Activated CD8-positive, alpha-beta memory T cell treated with anti-CD3 and anti-CD28 coated beads, Interleukin-2, amount 50 U/mL, for 1 hour (primary cell): ENCODE data around the gene TMEM161A.
"Not testable (repeated sequence)": the region's sequence is repeated elsewhere in the genome, so short reads cannot be mapped to it uniquely, and the experiment has no call there.

Source experiments
- DNase-seq: peaks from one replicate; pipeline ENCODE4 v3.0.0-alpha.2; 2020; ENCODE audit errors: extremely low read depth

Gene TMEM161A

DNA sequence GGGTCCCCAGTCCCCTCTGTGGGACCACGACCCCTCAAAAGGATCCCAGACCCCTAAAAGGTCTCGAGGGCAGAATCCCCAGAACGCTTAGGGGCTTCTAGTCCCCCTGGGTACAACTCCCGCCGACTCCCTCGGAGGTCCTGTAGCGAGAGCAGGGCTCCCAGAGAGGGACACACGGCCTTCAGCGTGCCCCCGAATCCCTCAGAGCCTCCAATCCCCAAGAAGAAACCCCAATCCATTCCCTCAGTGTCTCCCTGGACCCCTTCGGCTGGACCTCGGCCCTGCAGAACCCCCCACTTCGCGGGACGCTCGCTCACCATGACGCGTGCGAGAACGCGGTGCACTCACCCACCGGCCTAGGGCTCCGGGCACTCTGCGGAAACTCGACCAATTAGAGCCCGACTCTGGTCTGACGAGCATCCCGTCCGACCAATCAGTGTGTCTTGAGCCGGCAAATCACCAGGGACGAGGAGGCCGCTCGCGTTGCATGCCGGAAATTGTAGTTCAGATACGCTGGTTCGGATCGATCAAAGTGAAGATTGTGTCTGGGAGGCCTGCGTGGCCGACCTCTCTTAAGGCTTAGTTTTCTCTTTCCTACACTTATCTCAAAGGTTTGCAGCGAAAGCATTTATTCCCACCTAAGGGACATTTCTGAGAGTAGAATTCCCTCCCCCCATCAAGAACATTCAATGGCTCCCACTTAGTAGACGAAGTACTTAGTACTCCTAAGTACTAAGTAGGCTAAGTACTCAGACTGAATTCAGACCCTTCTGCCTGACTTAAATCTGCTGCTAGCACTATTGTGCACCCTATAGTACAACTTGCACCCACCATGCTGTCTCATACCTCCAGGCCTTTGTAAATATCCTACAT is at the start of gene TMEM161A:
TMEM161A (minus strand) TSS at position 370 of the 873 bp plus-strand sequence; CDS start at position 320, 50 bp downstream.
- peak; percentile 89 for DNase-seq

DNA sequence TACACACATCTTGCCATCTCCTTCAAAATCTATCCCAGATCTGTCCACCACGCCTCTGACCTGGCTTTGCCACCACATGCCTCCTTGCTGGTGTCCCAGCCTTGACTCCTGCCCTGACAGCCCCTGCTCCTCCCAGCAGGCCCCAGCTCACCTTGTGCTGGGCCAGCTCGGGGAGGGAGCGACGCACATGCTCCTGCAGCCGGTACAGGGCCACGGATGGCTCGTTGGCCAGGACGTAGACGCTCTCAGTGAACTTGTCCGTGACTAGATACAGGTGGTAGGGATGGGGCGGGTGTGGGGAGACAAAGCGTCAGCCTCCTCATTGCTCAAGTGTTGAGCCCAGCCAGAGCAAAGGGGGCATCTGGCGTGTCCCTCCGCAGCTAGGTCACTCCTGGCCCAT is 48.5 kb upstream of the TMEM161A start:
- DNase-seq: no peak

DNA sequence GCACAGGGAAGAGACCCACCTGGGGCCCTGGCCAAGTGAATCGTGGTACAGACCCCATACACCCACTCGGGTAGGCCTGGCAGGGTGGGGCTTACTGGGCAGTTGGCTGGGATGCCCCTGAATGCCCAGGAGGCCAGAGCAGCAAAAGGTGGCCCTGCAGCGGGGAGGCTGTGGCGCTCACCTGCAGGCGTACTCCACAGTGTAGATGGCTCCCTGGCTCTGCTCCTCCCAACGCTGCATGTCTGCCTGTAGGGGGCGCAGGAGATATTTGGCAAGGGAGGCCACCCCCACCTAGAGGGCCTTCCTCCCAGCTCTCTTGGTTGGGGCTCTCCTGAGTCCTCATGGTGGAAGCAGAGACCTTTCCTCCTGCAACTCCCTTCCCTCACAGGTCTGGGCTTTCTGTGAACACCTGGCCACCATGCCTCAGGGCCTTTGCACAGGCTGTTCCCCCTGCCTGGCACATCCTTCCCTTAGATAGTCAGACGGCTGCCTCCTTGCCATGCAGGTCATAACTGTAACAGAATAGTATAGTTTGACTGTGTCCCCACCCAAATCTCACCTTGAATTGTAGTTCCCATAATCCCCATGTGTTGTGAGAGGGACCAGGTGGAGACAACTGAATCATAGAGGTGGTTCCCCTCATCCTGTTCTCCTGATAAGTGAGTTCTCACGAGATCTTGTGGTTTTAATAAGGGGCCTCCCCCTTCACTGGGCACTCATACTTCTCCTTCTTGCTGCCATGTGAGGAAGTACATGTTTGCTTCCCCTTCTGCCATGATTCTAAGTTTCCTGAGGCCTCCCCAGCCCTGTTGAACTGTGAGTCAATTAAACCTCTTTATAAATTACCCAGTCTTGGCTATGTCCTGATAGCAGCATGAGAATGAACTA is 47.8 kb upstream of the TMEM161A start:
- DNase-seq: peak; percentile 32

DNA sequence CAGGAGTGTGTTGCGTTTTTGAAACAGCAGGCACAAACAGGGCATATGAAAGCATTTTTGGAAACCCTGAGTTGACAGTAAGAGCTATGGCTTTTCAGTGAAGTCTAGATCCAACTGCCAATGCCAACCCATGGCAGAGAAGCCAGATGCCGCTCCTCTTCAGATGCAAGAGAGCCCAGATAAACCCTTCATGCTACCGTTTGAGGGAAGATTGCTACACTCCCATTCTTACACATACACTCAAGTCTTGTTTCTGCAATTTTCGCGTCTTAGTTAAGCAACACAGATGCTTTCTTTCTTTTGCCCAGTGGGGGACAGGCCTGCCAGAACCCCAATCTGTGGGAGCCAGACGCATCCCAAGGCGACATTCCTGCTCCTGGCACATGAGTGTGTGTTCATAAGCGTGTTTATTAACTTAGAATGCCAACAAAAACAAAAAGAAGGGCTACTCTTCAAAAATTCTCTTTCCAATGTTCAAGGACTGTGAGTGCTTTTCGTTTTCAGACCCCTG is 43.3 kb upstream of the TMEM161A start:
- no peak for DNase-seq

DNA sequence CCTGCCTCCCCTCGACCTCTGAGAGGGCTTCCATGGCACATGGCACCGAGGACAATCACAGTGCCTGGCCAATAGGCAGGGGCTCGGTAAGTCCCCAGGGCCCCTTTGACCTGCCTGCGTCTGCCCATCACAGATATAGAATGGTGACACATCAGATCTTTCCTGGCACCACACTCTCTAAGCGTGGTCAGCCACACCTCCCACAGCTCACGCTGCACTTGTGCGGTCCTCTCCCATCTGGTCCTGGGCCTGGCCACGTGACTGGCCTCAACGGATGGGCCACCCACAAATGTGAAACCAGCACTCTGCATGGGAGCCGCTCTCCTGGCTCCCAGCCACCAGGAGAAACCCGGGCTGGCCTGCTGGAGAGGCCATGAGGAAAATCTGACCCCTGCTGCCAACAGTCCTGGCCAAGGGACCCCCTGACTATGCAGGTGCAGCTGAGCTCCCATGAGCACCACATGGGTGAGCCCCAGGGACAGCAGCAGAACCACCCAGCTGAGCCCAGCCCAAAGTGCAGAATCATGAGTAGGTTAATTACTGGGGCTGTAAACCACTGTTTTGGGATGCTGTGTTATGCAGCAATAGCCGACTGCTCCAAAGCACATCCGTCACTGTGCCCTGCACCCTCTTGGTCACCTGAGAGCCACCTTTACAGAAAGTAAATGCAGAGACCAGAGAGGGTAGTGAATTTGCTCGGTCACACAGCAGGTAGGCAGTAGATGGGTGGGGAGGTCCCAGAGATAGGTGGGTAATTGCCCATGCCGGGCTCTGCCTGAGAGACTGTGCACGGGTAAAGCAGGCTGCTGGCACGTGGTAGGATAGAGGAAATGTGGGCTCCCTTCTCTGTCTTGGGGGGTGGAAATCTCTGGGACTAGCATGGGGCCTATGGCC is 41.5 kb upstream of the TMEM161A start:
- no peak for DNase-seq

DNA sequence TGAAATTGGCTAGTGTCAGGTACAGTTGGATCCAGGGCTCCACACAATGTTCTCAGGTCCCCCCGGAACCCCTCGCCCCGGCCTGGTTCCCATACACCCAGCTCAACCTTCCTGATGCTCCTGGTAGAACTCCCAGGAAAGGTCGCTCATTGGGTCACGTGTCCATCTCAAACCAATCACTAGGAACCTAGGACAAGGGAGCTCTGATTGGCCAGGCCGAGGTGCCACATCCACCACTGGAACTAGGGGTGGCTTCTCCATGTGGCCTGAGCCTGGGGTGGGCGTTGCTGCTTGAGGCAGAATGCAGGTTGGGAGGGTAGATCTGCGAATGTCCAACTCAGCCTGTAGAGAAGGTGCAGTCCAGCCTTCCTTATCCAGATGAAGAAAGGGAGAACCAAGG is 38.7 kb upstream of the TMEM161A start:
- DNase-seq: no peak

DNA sequence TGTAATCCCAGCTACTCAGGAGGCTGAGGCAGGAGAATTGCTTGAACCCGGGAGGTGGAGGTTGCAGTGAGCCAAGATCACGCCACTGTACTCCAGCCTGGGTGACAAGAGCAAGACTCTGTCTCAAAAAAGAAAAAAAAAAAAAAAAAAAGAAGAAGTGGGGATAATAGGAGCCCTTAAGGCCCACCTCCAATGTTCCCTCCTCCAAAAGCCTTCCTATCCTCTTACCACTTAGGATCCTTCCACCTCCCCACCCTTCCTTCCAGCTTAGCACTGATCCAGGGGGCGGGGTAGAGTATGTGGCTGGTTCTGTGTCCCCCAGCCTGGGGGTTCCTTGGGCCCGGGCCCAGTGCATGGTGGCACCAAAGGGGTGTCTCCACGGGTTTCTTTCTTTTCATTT is 35.0 kb upstream of the TMEM161A start:
- not testable (repeated sequence) for DNase-seq

DNA sequence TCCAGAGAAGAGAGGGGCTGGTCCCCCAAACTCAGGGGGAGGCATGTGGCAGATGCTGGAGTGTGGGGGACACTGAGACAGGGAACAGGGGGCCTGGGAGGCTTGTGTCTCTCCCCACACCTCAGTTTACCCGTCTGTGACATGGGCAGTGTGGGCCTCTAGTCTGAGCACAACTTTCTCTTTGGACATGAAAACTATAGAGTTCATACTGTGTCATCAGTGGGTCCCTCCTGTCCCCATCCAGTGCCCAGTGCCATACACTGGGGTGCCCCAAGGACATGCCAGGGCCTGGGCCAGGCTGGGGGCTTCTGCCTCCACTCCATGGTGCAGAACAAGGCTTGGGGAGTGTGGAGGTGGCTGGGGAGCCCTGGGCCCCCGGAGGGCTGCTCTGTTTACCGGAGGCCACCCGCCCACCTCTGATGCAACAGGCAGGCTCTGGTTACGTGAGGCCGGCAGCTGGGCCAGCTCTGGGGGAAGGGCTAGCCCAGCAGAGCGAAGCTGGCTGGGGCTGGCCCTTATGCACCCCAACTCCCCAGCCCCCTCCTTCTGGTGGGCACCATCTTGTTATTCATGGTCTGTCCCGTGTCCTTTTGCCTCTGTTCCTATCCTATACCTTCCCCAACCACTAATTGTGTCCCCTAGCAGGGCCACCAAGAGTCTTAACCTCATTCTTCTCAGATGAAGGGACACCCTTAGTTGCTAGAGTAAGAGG is 33.7 kb upstream of the TMEM161A start:
- no peak for DNase-seq

DNA sequence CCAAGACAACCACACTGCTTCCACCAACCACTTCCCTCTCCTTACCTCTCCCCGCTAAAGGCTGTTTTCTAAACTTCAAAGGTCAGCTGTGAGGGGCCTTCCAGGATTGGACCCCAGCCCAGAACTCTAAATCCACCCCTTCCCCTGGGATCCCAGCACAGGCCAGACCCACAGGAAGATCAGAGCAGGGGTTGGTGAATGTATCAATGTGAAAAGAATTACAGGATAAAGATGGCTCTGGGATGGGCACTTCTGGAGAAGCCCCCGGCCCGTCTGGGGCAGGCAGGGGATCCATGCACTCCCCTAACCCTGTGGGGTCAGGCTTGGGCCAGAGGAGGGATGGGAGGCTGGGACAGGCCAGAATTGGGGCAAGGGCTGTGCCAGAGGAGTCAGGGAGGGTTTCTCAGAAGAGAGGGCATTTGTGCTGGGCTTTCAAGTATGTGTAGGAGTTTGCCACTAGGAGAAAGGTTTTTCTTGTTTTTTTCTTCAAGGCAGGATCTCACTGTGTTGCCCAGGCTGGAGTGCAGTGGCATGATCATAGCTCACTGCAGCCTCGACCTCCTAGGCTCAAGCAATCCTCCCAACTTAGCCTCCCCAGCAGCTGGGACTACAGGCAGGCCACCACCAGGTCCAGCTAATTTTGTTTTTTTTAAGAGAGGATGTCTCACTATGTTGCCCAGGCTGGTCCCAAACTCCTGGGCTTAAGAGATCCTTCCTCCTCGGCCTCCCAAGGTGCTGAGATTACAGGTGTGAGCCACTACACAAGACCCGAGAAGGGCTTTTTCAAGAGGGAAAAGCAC is 32.8 kb upstream of the TMEM161A start:
- DNase-seq: no peak

DNA sequence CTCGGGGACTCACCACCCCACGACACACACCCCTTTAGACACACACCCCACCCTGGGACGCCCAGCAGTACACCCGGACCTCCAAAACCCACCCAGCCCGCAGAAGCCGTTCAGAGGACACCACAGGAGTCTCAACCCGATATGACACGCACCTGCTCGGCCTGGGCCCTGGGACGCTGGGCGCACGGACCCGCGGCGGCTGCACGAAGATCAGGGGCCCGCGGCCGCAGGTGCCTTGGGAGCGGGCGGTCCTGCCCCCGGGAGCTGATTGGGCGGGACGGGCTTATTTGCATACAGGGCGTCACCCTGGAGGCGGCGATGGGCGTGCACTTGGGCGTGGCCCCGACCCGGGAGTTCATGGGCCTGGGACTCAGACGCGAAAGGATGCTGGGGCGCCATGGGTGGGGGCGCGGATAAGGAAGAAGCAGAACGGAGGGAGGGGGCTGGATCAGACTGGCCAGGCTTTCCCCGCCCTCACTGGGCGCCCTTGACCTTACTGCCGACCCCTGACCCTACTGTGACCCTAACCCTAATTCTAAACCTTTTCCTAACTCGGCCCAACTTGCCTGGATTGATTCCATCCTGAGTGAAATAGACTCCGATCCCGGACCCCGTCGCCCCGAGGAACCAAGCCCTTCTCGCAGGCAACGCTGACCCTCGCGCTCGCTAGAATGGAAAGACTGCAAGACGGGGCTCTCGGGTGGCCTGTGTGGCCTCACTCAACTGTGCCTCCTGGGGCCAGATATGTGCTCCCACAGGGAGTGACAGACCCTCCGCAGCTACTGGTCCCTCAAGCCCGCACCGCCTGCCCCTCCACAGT is 32.0 kb upstream of the TMEM161A start, which contains the start of gene MEF2B:
MEF2B (minus strand) TSS at position 211 of the 820 bp plus-strand sequence. CDS start 19,528 bp downstream, outside the sequence.
- DNase-seq: no peak

DNA sequence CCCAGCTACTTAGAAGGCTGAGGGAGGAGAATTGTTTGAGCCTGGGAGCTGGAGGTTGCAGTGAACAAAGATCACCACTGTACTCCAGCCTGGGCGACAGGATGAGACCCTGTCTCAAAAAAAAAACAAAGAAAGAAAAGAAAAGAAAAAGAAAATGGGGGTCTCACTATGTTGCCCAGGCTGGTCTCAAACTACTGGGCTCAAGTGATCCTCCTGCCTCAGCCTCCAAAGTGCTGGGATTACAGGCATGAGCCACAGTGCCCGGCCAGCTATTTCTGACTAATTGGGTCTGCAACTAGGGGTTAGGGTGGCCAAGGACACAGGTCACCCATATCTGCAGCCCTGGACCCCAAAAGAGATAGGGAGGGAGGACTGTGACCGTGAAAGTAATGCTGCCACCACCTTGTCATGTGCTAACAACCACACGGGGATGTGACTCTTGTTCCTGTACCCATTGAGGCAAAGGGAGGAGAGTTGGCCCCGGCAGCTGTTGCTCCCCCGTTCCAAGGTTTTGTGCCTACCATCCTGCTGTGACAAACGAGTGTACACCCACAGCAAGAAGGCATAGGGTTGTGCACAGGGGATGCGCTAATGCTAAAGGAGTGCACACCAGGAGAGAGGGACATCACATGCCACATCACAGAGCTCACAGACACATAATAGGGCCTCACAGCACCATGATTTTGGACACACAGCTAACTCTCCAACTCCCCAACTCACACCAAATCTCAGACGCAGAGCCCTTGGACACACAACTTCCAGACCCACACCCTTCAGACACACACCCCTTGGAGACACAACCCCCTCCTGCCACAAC is 31.2 kb upstream of the TMEM161A start:
- DNase-seq: no peak

DNA sequence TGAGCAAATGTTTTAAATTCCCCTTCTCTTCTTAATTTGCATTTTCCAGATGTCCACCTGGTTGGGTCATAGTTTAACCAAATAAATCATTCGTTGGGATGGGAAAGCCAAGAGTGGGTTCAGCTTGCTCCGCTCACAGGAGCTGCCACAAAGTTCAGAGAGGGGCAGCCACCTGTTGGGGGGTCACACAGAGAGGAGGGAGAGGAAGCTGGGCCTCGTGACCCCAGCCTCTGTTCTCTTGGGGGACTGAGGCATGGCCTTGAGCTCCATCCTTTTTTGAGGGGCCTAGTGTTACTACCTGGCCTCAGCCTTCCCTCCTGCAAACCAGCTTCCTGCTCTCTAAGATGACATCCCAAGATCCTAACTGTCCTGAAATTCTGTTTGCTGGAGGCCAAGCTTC is 29.3 kb upstream of the TMEM161A start:
- no peak for DNase-seq

DNA sequence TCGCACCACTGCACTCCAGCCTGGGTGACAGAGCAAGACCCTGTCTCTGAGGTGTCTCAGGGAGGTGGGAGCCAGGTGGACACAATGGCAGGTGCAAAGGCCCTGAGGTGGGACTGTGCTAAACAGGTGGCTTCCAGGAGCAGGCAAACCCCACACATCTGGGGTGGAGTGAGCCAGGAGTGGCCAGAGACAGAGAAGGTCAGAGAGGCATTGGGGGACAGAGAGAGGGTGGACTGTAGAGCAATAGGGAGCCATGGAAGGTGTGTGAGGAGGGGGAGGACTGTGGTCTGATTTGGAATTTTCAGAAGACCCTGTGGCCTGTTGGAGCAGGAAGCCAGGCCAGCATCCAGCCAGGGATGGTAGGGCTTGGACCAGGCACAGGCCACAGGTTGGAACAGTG is 27.1 kb upstream of the TMEM161A start:
- DNase-seq: no peak

DNA sequence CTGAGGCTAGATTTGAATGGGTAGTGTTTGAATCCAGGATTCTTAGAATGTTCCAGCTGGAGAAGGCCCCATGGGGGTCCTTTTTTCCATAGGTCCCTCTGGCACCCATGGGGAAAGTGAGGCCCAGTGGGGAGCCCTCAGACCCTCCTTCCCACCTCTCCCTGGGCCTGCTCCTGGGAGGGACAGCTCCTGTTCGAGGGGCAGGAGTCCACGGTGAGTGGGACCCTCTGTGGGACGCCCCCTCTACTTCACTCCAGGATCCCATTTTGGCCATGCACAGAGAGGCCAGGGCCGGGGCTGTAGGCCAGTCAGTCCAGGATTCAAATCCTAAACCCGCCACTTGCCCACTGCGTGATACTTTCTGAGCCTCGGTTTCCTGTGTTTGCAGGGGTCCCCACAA is 24.2 kb upstream of the TMEM161A start:
- DNase-seq: no peak

DNA sequence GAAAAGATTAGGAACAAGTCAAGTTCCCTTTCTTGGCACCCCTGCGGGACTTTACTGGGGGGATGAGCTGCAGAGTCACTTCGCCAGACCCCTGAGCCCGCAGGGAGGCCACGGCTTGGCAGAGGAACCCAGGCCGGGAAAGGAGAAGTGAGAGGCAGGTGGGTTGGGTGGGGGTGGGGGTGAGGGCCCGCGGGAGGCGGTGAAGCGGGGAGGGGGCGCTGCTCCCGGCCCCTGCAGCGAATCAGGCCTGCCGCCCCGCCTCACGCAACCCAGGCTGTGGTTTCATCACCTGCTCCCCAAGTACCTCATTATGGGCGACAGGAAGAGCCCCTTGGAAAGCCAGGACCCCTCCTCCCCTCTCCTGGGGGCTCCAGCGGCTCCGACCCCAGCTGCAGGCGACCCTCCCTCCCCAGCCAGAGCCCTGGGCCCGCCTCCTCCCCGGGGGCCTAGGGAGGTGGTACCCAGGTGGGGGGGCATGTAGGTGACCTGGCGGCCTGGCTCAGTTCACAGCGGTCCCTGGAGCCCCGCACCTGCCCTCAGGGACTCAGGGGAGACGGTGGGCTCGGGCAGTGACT is 22.3 kb upstream of the TMEM161A start:
- DNase-seq: no peak

DNA sequence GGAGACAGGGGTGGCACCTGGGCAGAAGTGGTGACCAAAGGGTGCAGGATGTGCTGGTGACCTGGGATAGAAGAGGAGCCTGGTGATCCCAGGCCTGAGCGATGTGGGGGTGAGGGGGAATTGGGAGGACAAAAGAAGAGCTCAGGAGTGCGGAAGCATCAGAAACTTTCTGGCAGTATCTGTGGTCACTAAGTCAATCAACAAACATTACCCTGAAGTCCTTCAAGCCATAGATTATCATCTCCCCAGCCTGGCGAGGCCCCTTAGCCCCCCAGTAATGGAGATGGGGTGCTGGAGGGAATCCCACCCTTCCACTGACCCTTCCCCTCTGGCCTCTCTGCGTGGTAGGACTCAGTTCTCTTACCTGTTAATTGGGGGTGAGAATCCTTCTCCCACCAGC is 21.3 kb upstream of the TMEM161A start:
- DNase-seq: no peak

DNA sequence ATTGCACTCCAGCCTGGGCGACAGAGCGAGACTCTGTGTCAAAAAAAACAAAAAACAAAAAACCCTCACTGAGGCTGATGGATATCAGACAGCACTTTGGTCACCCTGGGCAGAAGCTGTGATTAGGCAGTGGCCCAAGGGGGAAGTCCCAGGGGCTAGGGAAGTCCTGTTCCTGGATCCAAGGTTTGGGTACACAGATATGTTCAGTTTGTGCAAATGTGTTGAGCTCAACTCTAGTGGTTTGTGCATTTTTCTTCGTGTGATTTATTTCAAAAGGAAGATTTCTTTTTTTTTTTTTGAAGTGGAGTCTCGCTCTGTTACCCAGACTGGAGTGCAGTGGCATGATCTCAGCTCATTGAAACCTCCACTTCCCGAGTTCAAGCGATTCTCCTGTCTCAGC is 19.5 kb upstream of the TMEM161A start:
- no peak for DNase-seq
